GM23338 (cell line): ENCODE measurements around the gene CYB5A. TPM values are rescaled to one million over a fixed set of nuclear protein-coding genes. Genes with fewer than 3 reads are reported as not detected.
A peak's percentile ranks its signal among the peaks of the same experiment; 100 is the strongest.

ENCODE experiments used
- ATAC-seq: fragments of 200-7000 bp; cut with Tn5 transposase; 3 replicates; pipeline ENCODE4 v1.9.1; 2020
- DNase-seq: peaks from one replicate; pipeline ENCODE4 v3.0.0-alpha.2; 2015; ENCODE audit warnings: low spot score
- H2AFZ ChIP-seq: fragments of 200-600 bp; sonication (generic); 2 replicates; pipeline ENCODE4 v1.8.0; 2016; ENCODE audit warnings: antibody characterized with exemption, mild to moderate bottlenecking, moderate library complexity
- H3F3A ChIP-seq: fragments of 200-600 bp; sonication (generic); replicated peaks from 2 replicates; pipeline ENCODE4 v1.8.0; 2017; ENCODE audit warnings: antibody characterized with exemption, mixed run types, low read depth
- H3K27ac ChIP-seq: fragments of 200-600 bp; sonication (generic); 2 replicates; pipeline ENCODE4 v1.6.1; 2016; ENCODE audit warnings: low read depth
- H3K27me3 ChIP-seq: fragments of 200-600 bp; sonication (generic); 2 replicates; pipeline ENCODE4 v1.8.0; 2016; ENCODE audit warnings: mild to moderate bottlenecking, mixed run types, moderate library complexity; ENCODE audit not compliant: insufficient read depth
- H3K36me3 ChIP-seq: fragments of 200-600 bp; sonication (generic); 2 replicates; pipeline ENCODE4 v1.8.0; 2016; ENCODE audit warnings: mild to moderate bottlenecking; ENCODE audit not compliant: insufficient read depth
- H3K4me1 ChIP-seq: fragments of 200-600 bp; sonication (generic); 2 replicates; pipeline ENCODE4 v1.8.0; 2016; ENCODE audit warnings: mild to moderate bottlenecking, moderate library complexity; ENCODE audit not compliant: insufficient read depth
- H3K4me2 ChIP-seq: fragments of 200-600 bp; sonication (generic); 2 replicates; pipeline ENCODE4 v1.7.1; 2017; ENCODE audit warnings: mixed run types
- H3K4me3 ChIP-seq: fragments of 200-600 bp; sonication (generic); 2 replicates; pipeline ENCODE4 v1.6.1; 2016; ENCODE audit warnings: mixed run types
- H3K79me2 ChIP-seq: fragments of 200-600 bp; sonication (generic); replicated peaks from 2 replicates; pipeline ENCODE4 v1.8.0; 2017; ENCODE audit warnings: mild to moderate bottlenecking; ENCODE audit not compliant: insufficient read depth
- H3K9me2 ChIP-seq: fragments of 200-600 bp; sonication (generic); 2 replicates; pipeline ENCODE4 v1.8.0; 2017; ENCODE audit not compliant: insufficient read depth
- H4K20me1 ChIP-seq: fragments of 200-600 bp; sonication (generic); replicated peaks from 2 replicates; pipeline ENCODE4 v1.8.0; 2017; ENCODE audit warnings: mild to moderate bottlenecking; ENCODE audit not compliant: insufficient read depth
- H3K27ac Mint-ChIP-seq: 2 replicates; pipeline ENCODE4 v1.8.0; 2020; ENCODE audit warnings: inconsistent platforms, mild to moderate bottlenecking, moderate library complexity, mixed read lengths
- H3K27me3 Mint-ChIP-seq: 3 replicates; pipeline ENCODE4 v1.8.0; 2022; ENCODE audit warnings: low read depth, mild to moderate bottlenecking, moderate library complexity, mixed read lengths, inconsistent platforms; ENCODE audit not compliant: insufficient read depth, poor library complexity
- H3K36me3 Mint-ChIP-seq: 3 replicates; pipeline ENCODE4 v1.8.0; 2021; ENCODE audit warnings: low read depth, mild to moderate bottlenecking, inconsistent platforms, moderate library complexity, mixed read lengths
- H3K4me1 Mint-ChIP-seq: 3 replicates; pipeline ENCODE4 v1.8.0; 2020; ENCODE audit warnings: mild to moderate bottlenecking, inconsistent platforms, mixed read lengths
- H3K4me3 Mint-ChIP-seq: 3 replicates; pipeline ENCODE4 v1.8.0; 2021; ENCODE audit warnings: moderate library complexity, mild to moderate bottlenecking, inconsistent platforms, mixed read lengths
- H3K9me3 Mint-ChIP-seq: 3 replicates; pipeline ENCODE4 v1.8.0; 2020; ENCODE audit warnings: moderate library complexity, mild to moderate bottlenecking, inconsistent platforms, mixed read lengths
- EZH2 ChIP-seq: fragments of 200-600 bp; sonication (generic); IDR thresholded peaks from one replicate; pipeline ENCODE4 v1.8.0; 2017; ENCODE audit warnings: antibody characterized with exemption, mild to moderate bottlenecking, low read depth; ENCODE audit not compliant: unreplicated experiment
- EZH2phosphoT487 ChIP-seq: fragments of 200-600 bp; sonication (generic); IDR thresholded peaks from one replicate; pipeline ENCODE4 v1.8.1; 2018; ENCODE audit warnings: antibody characterized with exemption; ENCODE audit not compliant: unreplicated experiment
- JUNB ChIP-seq: IDR thresholded peaks from one replicate; pipeline ENCODE4 v1.6.1; 2016; ENCODE audit warnings: antibody characterized with exemption; ENCODE audit not compliant: unreplicated experiment
- STAT1 ChIP-seq: IDR thresholded peaks from one replicate; pipeline ENCODE4 v1.6.1; 2016; ENCODE audit warnings: antibody characterized with exemption; ENCODE audit not compliant: unreplicated experiment
- polyA plus RNA-seq: library from polyadenylated mRNA; unstranded; fragments of >200 nt; fragmentation: Nextera tagmentation; extraction: Ambion mirVana; gene quantifications from 2 replicates; pipeline ENCODE4 v1.2.1, GENCODE V29; 2016
- total RNA-seq: library from RNA; depleted of rRNA; stranded (reverse); fragments of >200 nt; shearing (Covaris generic); gene quantifications from 2 replicates; pipeline ENCODE4 v1.2.3, GENCODE V29; 2014
- TF ChIP-seq, protein P1 (sequence below), 2 experiments: fragments of 200-600 bp in 1 of 2; sonication (generic) in 1 of 2; conservative IDR thresholded peaks; 2 replicates each; pipeline versions ENCODE4 v1.5.1 to v1.6.1; 2016 to 2017; ENCODE audit warnings: antibody characterized with exemption in 2 of 2, low read depth in 2 of 2, mild to moderate bottlenecking in 2 of 2, moderate library complexity in 1 of 2
- TF ChIP-seq, protein P2 (sequence below): IDR thresholded peaks from 2 replicates; pipeline ENCODE4 v1.6.1; 2016; ENCODE audit warnings: antibody characterized with exemption
- TF ChIP-seq, protein P3 (sequence below): fragments of 250-450 bp; sonication (Bioruptor Pico); IDR thresholded peaks from 2 replicates; pipeline ENCODE4 v1.5.0; 2020; ENCODE audit warnings: mild to moderate bottlenecking, moderate library complexity

Gene CYB5A
- total and polyA plus RNA-seq, 2 experiments from 2014 or later: 136 to 283 TPM

DNA sequence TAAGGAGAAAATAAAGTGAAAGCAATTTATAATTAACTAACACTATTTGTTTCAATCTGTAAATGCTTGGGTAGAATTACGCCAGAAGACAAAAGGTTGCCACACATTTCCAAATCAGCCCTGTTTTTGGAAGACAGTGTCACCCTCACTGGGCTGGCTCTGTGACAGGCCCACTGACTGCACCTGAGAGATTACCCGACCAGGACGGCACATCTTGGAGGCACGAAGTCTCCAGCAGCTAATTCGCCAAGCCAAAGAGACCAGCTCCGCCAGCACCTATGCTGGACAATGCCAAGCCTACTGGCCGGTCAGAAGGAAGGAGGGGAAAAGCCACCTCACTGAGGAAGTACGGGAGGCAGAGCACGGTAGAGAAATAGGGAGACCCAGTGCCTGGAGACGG lies 61.9 kb downstream of the CYB5A start:
- H2AFZ ChIP-seq: 0 out of 2 replicates have a peak overlapping the region, but pooled peaks have one; percentile 72
- H4K20me1 ChIP-seq: no peaks in the 10 kb centered on the region
- DNase-seq (no peak), ATAC-seq (no peak)
- H3K4me1 ChIP-seq: no peaks in the 10 kb centered on the region
- no peaks in the 10 kb centered on the region for H3K9me2 ChIP-seq
- no peaks in the 10 kb centered on the region for H3K27me3 ChIP-seq
- no peaks in the 10 kb centered on the region for H3K79me2 ChIP-seq
- no peak overlapping the region for H3K4me2 ChIP-seq
- no peak for TF ChIP-seq EZH2phosphoT487
- no peak for TF ChIP-seq JUNB
- no peak for TF ChIP-seq EZH2
- TF ChIP-seq, protein P1, sequence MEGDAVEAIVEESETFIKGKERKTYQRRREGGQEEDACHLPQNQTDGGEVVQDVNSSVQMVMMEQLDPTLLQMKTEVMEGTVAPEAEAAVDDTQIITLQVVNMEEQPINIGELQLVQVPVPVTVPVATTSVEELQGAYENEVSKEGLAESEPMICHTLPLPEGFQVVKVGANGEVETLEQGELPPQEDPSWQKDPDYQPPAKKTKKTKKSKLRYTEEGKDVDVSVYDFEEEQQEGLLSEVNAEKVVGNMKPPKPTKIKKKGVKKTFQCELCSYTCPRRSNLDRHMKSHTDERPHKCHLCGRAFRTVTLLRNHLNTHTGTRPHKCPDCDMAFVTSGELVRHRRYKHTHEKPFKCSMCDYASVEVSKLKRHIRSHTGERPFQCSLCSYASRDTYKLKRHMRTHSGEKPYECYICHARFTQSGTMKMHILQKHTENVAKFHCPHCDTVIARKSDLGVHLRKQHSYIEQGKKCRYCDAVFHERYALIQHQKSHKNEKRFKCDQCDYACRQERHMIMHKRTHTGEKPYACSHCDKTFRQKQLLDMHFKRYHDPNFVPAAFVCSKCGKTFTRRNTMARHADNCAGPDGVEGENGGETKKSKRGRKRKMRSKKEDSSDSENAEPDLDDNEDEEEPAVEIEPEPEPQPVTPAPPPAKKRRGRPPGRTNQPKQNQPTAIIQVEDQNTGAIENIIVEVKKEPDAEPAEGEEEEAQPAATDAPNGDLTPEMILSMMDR (conservative IDR thresholded peaks at IDR 0.05; ENCODE audit: low read depth in 2 of 2): no peak
- TF ChIP-seq, protein P2, sequence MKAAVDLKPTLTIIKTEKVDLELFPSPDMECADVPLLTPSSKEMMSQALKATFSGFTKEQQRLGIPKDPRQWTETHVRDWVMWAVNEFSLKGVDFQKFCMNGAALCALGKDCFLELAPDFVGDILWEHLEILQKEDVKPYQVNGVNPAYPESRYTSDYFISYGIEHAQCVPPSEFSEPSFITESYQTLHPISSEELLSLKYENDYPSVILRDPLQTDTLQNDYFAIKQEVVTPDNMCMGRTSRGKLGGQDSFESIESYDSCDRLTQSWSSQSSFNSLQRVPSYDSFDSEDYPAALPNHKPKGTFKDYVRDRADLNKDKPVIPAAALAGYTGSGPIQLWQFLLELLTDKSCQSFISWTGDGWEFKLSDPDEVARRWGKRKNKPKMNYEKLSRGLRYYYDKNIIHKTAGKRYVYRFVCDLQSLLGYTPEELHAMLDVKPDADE: no peak
- no peaks in the 10 kb centered on the region; the same call in 2 of the 3 replicates for H3K9me3 Mint-ChIP-seq
- no peak overlapping the region for H3K4me3 Mint-ChIP-seq
- H3K4me3 ChIP-seq: no peak overlapping the region
- no peak overlapping the region for H3K27ac ChIP-seq
- H3K4me1 Mint-ChIP-seq: no peaks in the 10 kb centered on the region
- H3F3A ChIP-seq: no peaks in the 10 kb centered on the region
- peaks cover 6% of the 10 kb centered on the region for H3K27me3 Mint-ChIP-seq
- no peak overlapping the region for H3K27ac Mint-ChIP-seq
- no peaks in the 10 kb centered on the region for H3K36me3 ChIP-seq
- H3K36me3 Mint-ChIP-seq: no peaks in the 10 kb centered on the region

DNA sequence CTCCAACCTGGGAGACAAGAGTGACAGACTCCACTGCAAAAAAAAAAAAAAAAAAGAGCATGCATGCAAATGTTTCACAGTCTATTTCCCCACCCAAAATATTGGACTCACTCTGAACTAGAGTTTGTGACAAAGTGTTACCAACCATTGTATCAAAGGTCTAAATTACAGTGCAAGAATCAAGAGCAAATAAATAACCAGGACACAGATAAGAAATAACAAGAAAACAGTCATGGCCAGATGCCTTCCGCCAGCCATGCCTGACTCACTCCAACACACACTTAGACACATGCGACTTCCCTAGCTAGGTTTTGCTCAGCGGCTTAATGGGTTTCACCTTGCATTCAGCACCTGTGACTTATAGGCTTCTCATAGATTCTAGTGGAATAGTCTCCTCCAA lies 62.8 kb downstream of the CYB5A start:
- H3K27me3 ChIP-seq: no peaks in the 10 kb centered on the region
- H4K20me1 ChIP-seq: no peaks in the 10 kb centered on the region
- no peaks in the 10 kb centered on the region for H3K79me2 ChIP-seq
- H2AFZ ChIP-seq: no peak overlapping the region
- no peak overlapping the region for H3K27ac ChIP-seq
- H3F3A ChIP-seq: no peaks in the 10 kb centered on the region
- no peak for TF ChIP-seq STAT1
- H3K9me3 Mint-ChIP-seq: no peaks in the 10 kb centered on the region; the same call in 2 of the 3 replicates
- no peak for ATAC-seq
- DNase-seq: no peak
- H3K4me3 Mint-ChIP-seq: no peak overlapping the region
- no peaks in the 10 kb centered on the region for H3K4me1 ChIP-seq
- H3K36me3 ChIP-seq: no peaks in the 10 kb centered on the region
- H3K36me3 Mint-ChIP-seq: no peaks in the 10 kb centered on the region
- no peaks in the 10 kb centered on the region for H3K4me1 Mint-ChIP-seq
- no peak overlapping the region for H3K4me3 ChIP-seq
- no peaks in the 10 kb centered on the region for H3K9me2 ChIP-seq
- H3K4me2 ChIP-seq: no peak overlapping the region
- H3K27ac Mint-ChIP-seq: no peak overlapping the region
- peaks cover 2% of the 10 kb centered on the region for H3K27me3 Mint-ChIP-seq

DNA sequence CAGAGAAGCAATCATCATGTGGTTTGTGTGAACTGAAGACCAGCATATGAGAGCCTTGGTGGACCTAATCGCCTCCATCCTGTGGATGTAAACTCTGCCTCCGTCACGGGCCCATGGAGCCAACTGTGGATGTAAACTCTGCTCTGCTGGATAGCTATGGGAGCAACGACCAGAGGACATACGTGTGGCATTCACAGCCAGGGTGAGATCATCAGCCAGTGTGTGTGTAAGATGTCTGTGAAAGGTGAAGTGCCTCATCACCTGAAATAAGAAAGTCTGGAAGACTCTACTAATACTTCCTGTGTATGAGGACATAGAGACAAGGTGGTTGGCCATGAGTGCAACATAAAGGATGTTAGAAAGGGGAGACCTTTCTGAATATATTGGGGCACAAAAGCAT lies 63.5 kb downstream of the CYB5A start:
- Histone ChIP-seq H3K4me3 (no peak overlapping the region), H3K27me3 (no peaks in the 10 kb centered on the region), H3K27ac (no peak overlapping the region), H3K36me3 (no peaks in the 10 kb centered on the region), H3K4me2 (no peak overlapping the region), H3K79me2 (no peaks in the 10 kb centered on the region), H3K9me2 (no peaks in the 10 kb centered on the region), H4K20me1 (no peaks in the 10 kb centered on the region), H3F3A (no peaks in the 10 kb centered on the region), H3K4me1 (no peaks in the 10 kb centered on the region), H2AFZ (no peak overlapping the region)
- DNase-seq (no peak), ATAC-seq (no peak)
- H3K9me3 Mint-ChIP-seq: no peaks in the 10 kb centered on the region; the same call in 2 of the 3 replicates
- H3K36me3 Mint-ChIP-seq: no peaks in the 10 kb centered on the region
- H3K4me1 Mint-ChIP-seq: no peaks in the 10 kb centered on the region
- peaks cover 2% of the 10 kb centered on the region for H3K27me3 Mint-ChIP-seq
- no peak overlapping the region for H3K27ac Mint-ChIP-seq
- no peak overlapping the region for H3K4me3 Mint-ChIP-seq
- TF ChIP-seq, protein P2: no peak
- TF ChIP-seq, protein P3, sequence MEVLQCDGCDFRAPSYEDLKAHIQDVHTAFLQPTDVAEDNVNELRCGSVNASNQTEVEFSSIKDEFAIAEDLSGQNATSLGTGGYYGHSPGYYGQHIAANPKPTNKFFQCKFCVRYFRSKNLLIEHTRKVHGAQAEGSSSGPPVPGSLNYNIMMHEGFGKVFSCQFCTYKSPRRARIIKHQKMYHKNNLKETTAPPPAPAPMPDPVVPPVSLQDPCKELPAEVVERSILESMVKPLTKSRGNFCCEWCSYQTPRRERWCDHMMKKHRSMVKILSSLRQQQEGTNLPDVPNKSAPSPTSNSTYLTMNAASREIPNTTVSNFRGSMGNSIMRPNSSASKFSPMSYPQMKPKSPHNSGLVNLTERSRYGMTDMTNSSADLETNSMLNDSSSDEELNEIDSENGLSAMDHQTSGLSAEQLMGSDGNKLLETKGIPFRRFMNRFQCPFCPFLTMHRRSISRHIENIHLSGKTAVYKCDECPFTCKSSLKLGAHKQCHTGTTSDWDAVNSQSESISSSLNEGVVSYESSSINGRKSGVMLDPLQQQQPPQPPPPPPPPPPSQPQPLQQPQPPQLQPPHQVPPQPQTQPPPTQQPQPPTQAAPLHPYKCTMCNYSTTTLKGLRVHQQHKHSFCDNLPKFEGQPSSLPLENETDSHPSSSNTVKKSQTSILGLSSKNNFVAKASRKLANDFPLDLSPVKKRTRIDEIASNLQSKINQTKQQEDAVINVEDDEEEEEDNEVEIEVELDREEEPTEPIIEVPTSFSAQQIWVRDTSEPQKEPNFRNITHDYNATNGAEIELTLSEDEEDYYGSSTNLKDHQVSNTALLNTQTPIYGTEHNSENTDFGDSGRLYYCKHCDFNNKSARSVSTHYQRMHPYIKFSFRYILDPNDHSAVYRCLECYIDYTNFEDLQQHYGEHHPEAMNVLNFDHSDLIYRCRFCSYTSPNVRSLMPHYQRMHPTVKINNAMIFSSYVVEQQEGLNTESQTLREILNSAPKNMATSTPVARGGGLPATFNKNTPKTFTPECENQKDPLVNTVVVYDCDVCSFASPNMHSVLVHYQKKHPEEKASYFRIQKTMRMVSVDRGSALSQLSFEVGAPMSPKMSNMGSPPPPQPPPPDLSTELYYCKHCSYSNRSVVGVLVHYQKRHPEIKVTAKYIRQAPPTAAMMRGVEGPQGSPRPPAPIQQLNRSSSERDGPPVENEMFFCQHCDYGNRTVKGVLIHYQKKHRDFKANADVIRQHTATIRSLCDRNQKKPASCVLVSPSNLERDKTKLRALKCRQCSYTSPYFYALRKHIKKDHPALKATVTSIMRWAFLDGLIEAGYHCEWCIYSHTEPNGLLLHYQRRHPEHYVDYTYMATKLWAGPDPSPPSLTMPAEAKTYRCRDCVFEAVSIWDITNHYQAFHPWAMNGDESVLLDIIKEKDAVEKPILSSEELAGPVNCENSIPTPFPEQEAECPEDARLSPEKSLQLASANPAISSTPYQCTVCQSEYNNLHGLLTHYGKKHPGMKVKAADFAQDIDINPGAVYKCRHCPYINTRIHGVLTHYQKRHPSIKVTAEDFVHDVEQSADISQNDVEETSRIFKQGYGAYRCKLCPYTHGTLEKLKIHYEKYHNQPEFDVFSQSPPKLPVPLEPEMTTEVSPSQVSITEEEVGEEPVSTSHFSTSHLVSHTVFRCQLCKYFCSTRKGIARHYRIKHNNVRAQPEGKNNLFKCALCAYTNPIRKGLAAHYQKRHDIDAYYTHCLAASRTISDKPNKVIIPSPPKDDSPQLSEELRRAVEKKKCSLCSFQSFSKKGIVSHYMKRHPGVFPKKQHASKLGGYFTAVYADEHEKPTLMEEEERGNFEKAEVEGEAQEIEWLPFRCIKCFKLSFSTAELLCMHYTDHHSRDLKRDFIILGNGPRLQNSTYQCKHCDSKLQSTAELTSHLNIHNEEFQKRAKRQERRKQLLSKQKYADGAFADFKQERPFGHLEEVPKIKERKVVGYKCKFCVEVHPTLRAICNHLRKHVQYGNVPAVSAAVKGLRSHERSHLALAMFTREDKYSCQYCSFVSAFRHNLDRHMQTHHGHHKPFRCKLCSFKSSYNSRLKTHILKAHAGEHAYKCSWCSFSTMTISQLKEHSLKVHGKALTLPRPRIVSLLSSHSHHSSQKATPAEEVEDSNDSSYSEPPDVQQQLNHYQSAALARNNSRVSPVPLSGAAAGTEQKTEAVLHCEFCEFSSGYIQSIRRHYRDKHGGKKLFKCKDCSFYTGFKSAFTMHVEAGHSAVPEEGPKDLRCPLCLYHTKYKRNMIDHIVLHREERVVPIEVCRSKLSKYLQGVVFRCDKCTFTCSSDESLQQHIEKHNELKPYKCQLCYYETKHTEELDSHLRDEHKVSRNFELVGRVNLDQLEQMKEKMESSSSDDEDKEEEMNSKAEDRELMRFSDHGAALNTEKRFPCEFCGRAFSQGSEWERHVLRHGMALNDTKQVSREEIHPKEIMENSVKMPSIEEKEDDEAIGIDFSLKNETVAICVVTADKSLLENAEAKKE (CRISPR knock-in tag): no peak
